Neural cell (in vitro differentiated cells): ENCODE measurements around the gene COL6A2.

Experiments used
- EZH2 ChIP-seq: fragments of 200-600, 300-800 bp; shearing (Covaris generic), sonication (generic); IDR thresholded peaks from 2 replicates; pipeline ENCODE4 v1.6.1; 2014; ENCODE audit warnings: antibody characterized with exemption, low read length, borderline replicate concordance, mild to moderate bottlenecking; ENCODE audit not compliant: insufficient read depth, poor library complexity, severe bottlenecking
- TF ChIP-seq, protein P1 (sequence below): fragments of 450-650 bp; IDR thresholded peaks from 2 replicates; pipeline ENCODE4 v1.5.1; 2014; ENCODE audit warnings: antibody characterized with exemption, mild to moderate bottlenecking, moderate library complexity; ENCODE audit not compliant: poor library complexity, severe bottlenecking
- TF ChIP-seq, protein P2 (sequence below): IDR thresholded peaks from 2 replicates; pipeline ENCODE4 v1.6.1; 2012; ENCODE audit warnings: borderline replicate concordance

DNA sequence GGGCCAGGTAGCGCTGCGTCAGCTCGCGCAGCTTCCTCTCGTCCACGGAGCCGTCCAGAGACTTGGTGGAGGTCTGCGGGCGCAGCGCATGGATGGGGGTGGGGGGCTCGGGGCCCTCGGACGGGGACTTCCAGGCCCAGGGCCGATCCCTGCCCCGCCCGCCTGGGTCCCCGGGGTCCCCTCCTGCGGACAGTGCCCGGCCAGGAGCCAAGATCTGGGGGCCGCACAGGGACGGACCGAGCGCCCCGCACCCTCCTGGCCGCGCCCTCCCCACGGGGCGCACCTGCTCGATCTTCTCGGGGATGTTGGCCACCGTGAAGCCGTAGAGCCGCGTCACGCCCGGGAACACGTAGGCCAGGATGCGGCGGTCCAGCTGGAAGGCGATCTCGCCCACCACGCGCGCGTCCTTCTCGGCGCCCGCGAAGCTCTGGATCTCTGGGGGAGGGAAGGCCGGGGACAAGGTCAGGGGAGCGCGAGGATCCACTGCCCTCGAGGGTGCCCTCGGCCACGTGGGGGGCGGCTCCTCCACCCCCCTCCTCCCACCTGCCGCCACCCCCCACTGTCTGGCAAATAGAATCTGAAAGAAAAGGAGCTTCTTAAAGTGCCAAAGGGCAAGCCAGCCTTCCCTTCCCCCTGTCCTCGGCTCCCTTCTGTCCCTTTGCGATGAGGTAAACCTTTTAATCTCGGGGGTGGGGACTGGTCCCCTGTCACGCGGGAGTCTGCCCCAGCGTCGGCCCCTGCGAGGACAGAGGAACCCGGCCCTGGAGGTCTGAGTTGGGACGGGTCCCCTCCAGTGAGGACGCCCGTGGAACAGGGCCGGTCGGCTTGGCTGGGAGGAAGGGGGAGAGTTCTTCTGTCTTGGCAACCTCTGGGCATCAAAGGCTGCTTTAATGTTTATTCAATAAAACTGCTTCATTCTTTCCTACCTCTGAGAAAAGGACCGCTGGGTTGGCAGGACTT, 64.0 kb downstream of the COL6A2 start:
- TF ChIP-seq, protein P1, sequence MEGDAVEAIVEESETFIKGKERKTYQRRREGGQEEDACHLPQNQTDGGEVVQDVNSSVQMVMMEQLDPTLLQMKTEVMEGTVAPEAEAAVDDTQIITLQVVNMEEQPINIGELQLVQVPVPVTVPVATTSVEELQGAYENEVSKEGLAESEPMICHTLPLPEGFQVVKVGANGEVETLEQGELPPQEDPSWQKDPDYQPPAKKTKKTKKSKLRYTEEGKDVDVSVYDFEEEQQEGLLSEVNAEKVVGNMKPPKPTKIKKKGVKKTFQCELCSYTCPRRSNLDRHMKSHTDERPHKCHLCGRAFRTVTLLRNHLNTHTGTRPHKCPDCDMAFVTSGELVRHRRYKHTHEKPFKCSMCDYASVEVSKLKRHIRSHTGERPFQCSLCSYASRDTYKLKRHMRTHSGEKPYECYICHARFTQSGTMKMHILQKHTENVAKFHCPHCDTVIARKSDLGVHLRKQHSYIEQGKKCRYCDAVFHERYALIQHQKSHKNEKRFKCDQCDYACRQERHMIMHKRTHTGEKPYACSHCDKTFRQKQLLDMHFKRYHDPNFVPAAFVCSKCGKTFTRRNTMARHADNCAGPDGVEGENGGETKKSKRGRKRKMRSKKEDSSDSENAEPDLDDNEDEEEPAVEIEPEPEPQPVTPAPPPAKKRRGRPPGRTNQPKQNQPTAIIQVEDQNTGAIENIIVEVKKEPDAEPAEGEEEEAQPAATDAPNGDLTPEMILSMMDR, result no peak
- TF ChIP-seq, protein P2, sequence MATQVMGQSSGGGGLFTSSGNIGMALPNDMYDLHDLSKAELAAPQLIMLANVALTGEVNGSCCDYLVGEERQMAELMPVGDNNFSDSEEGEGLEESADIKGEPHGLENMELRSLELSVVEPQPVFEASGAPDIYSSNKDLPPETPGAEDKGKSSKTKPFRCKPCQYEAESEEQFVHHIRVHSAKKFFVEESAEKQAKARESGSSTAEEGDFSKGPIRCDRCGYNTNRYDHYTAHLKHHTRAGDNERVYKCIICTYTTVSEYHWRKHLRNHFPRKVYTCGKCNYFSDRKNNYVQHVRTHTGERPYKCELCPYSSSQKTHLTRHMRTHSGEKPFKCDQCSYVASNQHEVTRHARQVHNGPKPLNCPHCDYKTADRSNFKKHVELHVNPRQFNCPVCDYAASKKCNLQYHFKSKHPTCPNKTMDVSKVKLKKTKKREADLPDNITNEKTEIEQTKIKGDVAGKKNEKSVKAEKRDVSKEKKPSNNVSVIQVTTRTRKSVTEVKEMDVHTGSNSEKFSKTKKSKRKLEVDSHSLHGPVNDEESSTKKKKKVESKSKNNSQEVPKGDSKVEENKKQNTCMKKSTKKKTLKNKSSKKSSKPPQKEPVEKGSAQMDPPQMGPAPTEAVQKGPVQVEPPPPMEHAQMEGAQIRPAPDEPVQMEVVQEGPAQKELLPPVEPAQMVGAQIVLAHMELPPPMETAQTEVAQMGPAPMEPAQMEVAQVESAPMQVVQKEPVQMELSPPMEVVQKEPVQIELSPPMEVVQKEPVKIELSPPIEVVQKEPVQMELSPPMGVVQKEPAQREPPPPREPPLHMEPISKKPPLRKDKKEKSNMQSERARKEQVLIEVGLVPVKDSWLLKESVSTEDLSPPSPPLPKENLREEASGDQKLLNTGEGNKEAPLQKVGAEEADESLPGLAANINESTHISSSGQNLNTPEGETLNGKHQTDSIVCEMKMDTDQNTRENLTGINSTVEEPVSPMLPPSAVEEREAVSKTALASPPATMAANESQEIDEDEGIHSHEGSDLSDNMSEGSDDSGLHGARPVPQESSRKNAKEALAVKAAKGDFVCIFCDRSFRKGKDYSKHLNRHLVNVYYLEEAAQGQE, result no peak
- no peak for TF ChIP-seq EZH2
